Parathyroid adenoma (tissue), 2 donors: ENCODE measurements around the gene LHFPL3.

Experiments
- H2AFZ ChIP-seq: fragments of 300-600 bp; sonication (generic); one replicate; pipeline ENCODE4 v1.7.0; 2017; ENCODE audit warnings: antibody characterized with exemption, mild to moderate bottlenecking
- H3K27ac ChIP-seq: fragments of 300-600 bp; sonication (generic); one replicate; pipeline ENCODE4 v1.7.0; 2017
- H3K27me3 ChIP-seq: fragments of 300-600 bp; sonication (generic); one replicate; pipeline ENCODE4 v1.7.0; 2017; ENCODE audit warnings: low read length; ENCODE audit not compliant: control insufficient read depth, insufficient read depth
- H3K36me3 ChIP-seq: fragments of 300-600 bp; sonication (generic); one replicate; pipeline ENCODE4 v1.7.0; 2017; ENCODE audit warnings: low read length; ENCODE audit not compliant: control insufficient read depth, insufficient read depth
- H3K4me1 ChIP-seq: fragments of 300-600 bp; sonication (generic); one replicate; pipeline ENCODE4 v1.7.0; 2017; ENCODE audit warnings: control low read depth
- H3K4me2 ChIP-seq: fragments of 300-600 bp; sonication (generic); one replicate; pipeline ENCODE4 v1.7.0; 2017; ENCODE audit warnings: low read length
- H3K4me3 ChIP-seq: fragments of 300-600 bp; sonication (generic); one replicate; pipeline ENCODE4 v1.7.0; 2017; ENCODE audit warnings: low read depth, low read length
- H3K79me2 ChIP-seq: fragments of 300-600 bp; sonication (generic); one replicate; pipeline ENCODE4 v1.7.0; 2017; ENCODE audit warnings: control low read depth
- H3K9ac ChIP-seq: fragments of 300-600 bp; sonication (generic); one replicate; pipeline ENCODE4 v1.7.0; 2017; ENCODE audit warnings: mild to moderate bottlenecking
- H3K9me3 ChIP-seq: fragments of 300-600 bp; sonication (generic); one replicate; pipeline ENCODE4 v1.7.0; 2017; ENCODE audit warnings: low read length; ENCODE audit not compliant: control insufficient read depth
- CTCF ChIP-seq: fragments of 300-600 bp; sonication (generic); IDR thresholded peaks from one replicate; pipeline ENCODE4 v1.7.0; 2017; ENCODE audit warnings: antibody characterized with exemption, mild to moderate bottlenecking
- donor health status: primary hyperparathyroidism.

The LHFPL3 gene

GRCh38 chr7:104895522-104896236, 567.3 kb downstream of the LHFPL3 start:
- H3K79me2 ChIP-seq = no peaks in the 10 kb centered on the region
- TF ChIP-seq CTCF = no peak

GRCh38 chr7:104898434-104898833, 570.0 kb downstream of the LHFPL3 start:
- Histone ChIP-seq H3K79me2 (no peaks in the 10 kb centered on the region), H3K27me3 (no peaks in the 10 kb centered on the region), H3K4me3 (no peak overlapping the region), H3K27ac (no peak overlapping the region), H3K4me2 (no peak overlapping the region), H3K9me3 (no peaks in the 10 kb centered on the region), H3K4me1 (no peaks in the 10 kb centered on the region), H2AFZ (no peak overlapping the region), H3K9ac (no peak overlapping the region), H3K36me3 (no peaks in the 10 kb centered on the region)
- no peak for TF ChIP-seq CTCF

More at GRCh38 chr7:104895522-104896236, 567.3 kb downstream of the LHFPL3 start:
- Histone ChIP-seq H3K27ac (no peak overlapping the region), H3K9me3 (no peaks in the 10 kb centered on the region), H3K36me3 (no peaks in the 10 kb centered on the region), H2AFZ (no peak overlapping the region), H3K4me3 (no peak overlapping the region), H3K4me2 (no peak overlapping the region), H3K27me3 (no peaks in the 10 kb centered on the region), H3K9ac (no peak overlapping the region), H3K4me1 (no peaks in the 10 kb centered on the region)

DNA sequence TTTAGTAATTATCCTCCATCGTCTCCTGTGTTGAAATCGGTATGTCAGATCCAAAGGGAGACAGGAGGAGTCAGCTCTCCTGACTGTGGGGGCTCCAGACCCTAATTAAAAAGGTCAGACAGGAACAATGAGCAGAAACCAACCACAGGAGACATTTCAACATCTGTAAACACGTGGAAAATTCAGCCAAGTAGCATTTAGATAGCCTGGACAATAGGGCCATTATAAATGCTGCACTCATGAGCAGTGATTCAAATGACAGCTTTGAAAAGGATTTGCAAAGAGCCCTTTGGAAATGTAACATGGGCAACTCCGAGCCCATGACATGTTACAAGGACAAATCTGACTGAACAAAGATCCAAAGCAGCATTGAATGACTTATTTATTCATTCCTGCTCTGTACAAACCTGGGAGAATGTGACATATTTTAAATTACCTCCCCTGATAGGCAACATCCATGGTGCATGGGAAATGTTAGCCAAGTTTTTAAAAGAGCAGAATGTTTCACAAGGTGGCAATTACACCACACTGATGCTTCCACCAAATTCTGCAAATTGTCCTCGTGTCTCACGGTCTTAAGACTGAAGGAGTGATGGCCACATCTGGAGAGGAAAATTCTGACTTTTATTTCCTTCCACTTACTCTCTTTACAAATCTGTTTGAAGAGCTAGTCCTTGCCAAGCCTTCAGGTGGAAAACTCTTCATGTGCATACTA, 572.3 kb downstream of the LHFPL3 start:
- H3K4me3 ChIP-seq = no peak overlapping the region
- no peak overlapping the region for H3K9ac ChIP-seq
- no peaks in the 10 kb centered on the region for H3K9me3 ChIP-seq
- no peaks in the 10 kb centered on the region for H3K4me1 ChIP-seq
- no peaks in the 10 kb centered on the region for H3K36me3 ChIP-seq
- H3K27me3 ChIP-seq = no peaks in the 10 kb centered on the region
- H3K79me2 ChIP-seq = no peaks in the 10 kb centered on the region
- no peak overlapping the region for H2AFZ ChIP-seq
- no peak overlapping the region for H3K4me2 ChIP-seq
- no peak for TF ChIP-seq CTCF
- H3K27ac ChIP-seq = no peak overlapping the region

DNA sequence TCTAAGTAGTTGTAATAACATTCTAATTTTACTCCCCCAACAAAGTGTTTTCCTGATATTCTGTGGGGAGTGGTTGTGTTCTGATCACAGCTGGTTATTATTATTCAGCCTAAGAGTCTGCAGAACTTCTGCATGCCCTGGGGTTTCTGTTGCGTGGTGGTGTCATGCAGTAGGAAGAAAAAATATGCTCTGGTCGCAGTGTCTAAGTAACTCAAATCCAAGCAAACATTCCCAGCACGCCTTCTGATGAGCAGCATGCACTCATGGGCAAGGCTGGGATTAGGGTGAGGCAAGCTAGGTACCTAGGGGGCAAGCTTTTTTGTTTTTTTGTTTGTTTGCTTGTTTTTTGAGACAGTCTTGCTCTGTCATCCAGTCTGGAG, 572.8 kb downstream of the LHFPL3 start:
- no peak for TF ChIP-seq CTCF
- Histone ChIP-seq H3K27ac (no peak overlapping the region), H3K27me3 (no peaks in the 10 kb centered on the region), H3K4me3 (no peak overlapping the region), H3K79me2 (no peaks in the 10 kb centered on the region), H3K4me1 (no peaks in the 10 kb centered on the region), H3K36me3 (no peaks in the 10 kb centered on the region), H2AFZ (no peak overlapping the region), H3K4me2 (no peak overlapping the region), H3K9me3 (no peaks in the 10 kb centered on the region), H3K9ac (no peak overlapping the region)
